H1 (cell line): ENCODE measurements around the gene ZFTA.

ENCODE experiments used
- CREB1 ChIP-seq: IDR thresholded peaks from 2 replicates; pipeline ENCODE4 v1.6.1; 2012; ENCODE audit warnings: inconsistent platforms
- CTBP2 ChIP-seq: IDR thresholded peaks from 2 replicates; pipeline ENCODE4 v1.7.0; 2011; ENCODE audit warnings: borderline replicate concordance, mild to moderate bottlenecking, moderate library complexity, mixed read lengths, low read length; ENCODE audit not compliant: insufficient read depth, insufficient read length
- EGR1 ChIP-seq: IDR thresholded peaks from 2 replicates; pipeline ENCODE4 v1.6.1; 2011; ENCODE audit warnings: low read depth, low read length, borderline replicate concordance
- EP300 ChIP-seq, 2 experiments: IDR thresholded peaks; 1 replicate in 1 of 2; 2 replicates in 1 of 2; pipeline ENCODE4 v1.6.1; 2011 to 2012; ENCODE audit warnings: low read depth in 2 of 2, low read length in 2 of 2, mild to moderate bottlenecking in 2 of 2, borderline replicate concordance in 1 of 2, inconsistent platforms in 1 of 2, moderate library complexity in 1 of 2
- JUN ChIP-seq: IDR thresholded peaks from 2 replicates; pipeline ENCODE4 v1.6.1; 2011; ENCODE audit warnings: low read depth, mild to moderate bottlenecking, improper control_type of control experiment, low read length
- JUND ChIP-seq: IDR thresholded peaks from 2 replicates; pipeline ENCODE4 v1.6.1; 2011; ENCODE audit warnings: mild to moderate bottlenecking, improper control_type of control experiment, low read length
- POLR2A ChIP-seq, 2 experiments: IDR thresholded peaks; 1 replicate in 1 of 2; 2 replicates in 1 of 2; pipeline ENCODE4 v1.6.1; 2011; ENCODE audit warnings: low read depth in 2 of 2, low read length in 2 of 2, mild to moderate bottlenecking in 2 of 2; ENCODE audit errors: control extremely low read depth in 1 of 2
- POU5F1 ChIP-seq: IDR thresholded peaks from 2 replicates; pipeline ENCODE4 v1.6.1; 2011; ENCODE audit warnings: low read depth, mild to moderate bottlenecking, low read length, moderate library complexity
- RFX5 ChIP-seq: IDR thresholded peaks from 2 replicates; pipeline ENCODE4 v1.6.1; 2011; ENCODE audit warnings: low read depth, low read length, improper control_type of control experiment, borderline replicate concordance
- RNF2 ChIP-seq: fragments of 200-900, 300-1000 bp; sonication (generic); IDR thresholded peaks from 2 replicates; pipeline ENCODE4 v1.7.1; 2016; ENCODE audit warnings: borderline replicate concordance, low read depth, mild to moderate bottlenecking, antibody characterized with exemption, low read length; ENCODE audit not compliant: poor library complexity, severe bottlenecking; ENCODE audit errors: missing control alignments
- SIN3A ChIP-seq, 2 experiments: IDR thresholded peaks in 1 of 2; conservative IDR thresholded peaks in 1 of 2; 2 replicates each; pipeline ENCODE4 v1.6.1; 2011 to 2012; ENCODE audit warnings: low read length in 2 of 2, improper control_type of control experiment in 1 of 2, low read depth in 1 of 2, mild to moderate bottlenecking in 1 of 2
- SP1 ChIP-seq: IDR thresholded peaks from 2 replicates; pipeline ENCODE4 v1.6.1; 2011; ENCODE audit warnings: low read depth, low read length
- SRF ChIP-seq: IDR thresholded peaks from 2 replicates; pipeline ENCODE4 v1.6.1; 2011; ENCODE audit warnings: mild to moderate bottlenecking, low read depth, low read length, moderate library complexity
- TF ChIP-seq, protein P1 (sequence below), 3 experiments: IDR thresholded peaks; 1 replicate in 2 of 3; 2 replicates in 1 of 3; pipeline versions ENCODE4 v1.5.1 to v1.6.1; 2011; ENCODE audit warnings: low read length in 3 of 3, mild to moderate bottlenecking in 3 of 3, inconsistent platforms in 2 of 3, low read depth in 1 of 3, moderate library complexity in 1 of 3; ENCODE audit not compliant: insufficient read depth in 1 of 3; ENCODE audit errors: control extremely low read depth in 1 of 3

DNA sequence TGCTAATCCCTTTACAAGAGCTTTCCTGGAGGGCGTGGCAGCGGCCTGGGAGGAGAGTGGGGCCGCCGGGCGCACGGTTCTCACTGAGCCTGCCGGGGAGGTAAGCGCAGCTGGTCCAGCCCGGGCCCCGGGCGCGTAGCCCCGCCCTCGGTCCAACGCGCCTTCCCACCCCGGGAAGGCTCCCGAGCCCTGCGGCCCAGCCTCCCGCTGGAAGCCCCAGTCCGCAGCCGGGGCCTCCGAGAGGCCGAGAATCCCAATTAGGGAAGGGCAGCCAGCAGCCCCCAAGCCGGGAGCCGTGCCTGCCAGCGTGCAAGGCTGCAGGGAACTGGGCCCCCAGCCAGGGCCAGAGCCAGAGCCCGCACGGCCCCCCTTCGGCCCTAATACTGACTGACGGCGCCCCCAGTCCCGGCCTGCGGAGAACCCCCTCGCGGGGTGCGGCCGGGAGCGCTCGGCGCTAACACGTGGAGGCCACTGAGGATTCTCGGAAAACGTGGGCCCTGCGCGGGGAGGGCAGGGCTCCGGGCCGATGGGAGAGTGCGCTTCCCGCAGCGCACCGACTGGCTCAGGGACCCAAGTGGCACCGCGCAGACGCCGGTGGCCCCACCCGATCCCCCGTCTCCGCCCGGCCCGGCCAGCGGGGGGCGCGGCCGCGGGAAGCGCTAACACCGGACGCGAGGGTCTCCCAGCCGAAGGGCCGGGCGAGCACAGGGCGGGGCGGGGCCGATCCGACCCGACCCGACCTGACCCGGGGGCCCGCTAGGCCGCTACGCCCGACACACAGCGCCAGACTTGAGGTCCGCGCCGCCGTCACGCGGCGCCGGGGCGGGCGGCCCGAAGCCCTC lies 5.7 kb downstream of the ZFTA start:
- TF ChIP-seq, protein P1, sequence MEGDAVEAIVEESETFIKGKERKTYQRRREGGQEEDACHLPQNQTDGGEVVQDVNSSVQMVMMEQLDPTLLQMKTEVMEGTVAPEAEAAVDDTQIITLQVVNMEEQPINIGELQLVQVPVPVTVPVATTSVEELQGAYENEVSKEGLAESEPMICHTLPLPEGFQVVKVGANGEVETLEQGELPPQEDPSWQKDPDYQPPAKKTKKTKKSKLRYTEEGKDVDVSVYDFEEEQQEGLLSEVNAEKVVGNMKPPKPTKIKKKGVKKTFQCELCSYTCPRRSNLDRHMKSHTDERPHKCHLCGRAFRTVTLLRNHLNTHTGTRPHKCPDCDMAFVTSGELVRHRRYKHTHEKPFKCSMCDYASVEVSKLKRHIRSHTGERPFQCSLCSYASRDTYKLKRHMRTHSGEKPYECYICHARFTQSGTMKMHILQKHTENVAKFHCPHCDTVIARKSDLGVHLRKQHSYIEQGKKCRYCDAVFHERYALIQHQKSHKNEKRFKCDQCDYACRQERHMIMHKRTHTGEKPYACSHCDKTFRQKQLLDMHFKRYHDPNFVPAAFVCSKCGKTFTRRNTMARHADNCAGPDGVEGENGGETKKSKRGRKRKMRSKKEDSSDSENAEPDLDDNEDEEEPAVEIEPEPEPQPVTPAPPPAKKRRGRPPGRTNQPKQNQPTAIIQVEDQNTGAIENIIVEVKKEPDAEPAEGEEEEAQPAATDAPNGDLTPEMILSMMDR (IDR thresholded peaks at IDR 0.05; ENCODE audit: control extremely low read depth in 1 of 3, insufficient read depth in 1 of 3, low read depth in 1 of 3, low read length in 3 of 3): peak in 1 of 3 experiments; percentile 0; a peak in 1 of 4 replicates
- TF ChIP-seq EP300 (IDR thresholded peaks at IDR 0.05; ENCODE audit: borderline replicate concordance in 1 of 2, low read depth in 2 of 2, low read length in 2 of 2) (no peak), SP1 (no peak), JUN (no peak), CREB1 (no peak), CTBP2 (peak; percentile 22), POLR2A (IDR thresholded peaks at IDR 0.05; ENCODE audit: control extremely low read depth in 1 of 2, low read depth in 2 of 2, low read length in 2 of 2) (peak in 1 of 2 experiments; percentile 90; a peak in 1 of 3 replicates), JUND (no peak), POU5F1 (no peak), SRF (no peak), SIN3A (conservative IDR thresholded peaks at IDR 0.05 in 1 of 2, IDR thresholded peaks at IDR 0.05 in 1 of 2; ENCODE audit: low read depth in 1 of 2, low read length in 2 of 2) (peak in 1 of 2 experiments; percentile 65; a peak in 1 of 4 replicates), RFX5 (no peak), RNF2 (no peak), EGR1 (no peak)
